Activated naive CD4-positive, alpha-beta T cell (primary cell): ENCODE measurements around the gene NXPH4.

Source experiments
- DNase-seq, 4 experiments: peaks; one replicate each; lab custom pipeline; 2025; lab: John Stamatoyannopoulos, UW

Gene NXPH4

GRCh38 chr12:57203791-57204190 is 12.8 kb upstream of the NXPH4 start:
- DNase-seq, result no peak

- no peak for DNase-seq
These were observed 12.1 kb upstream of the NXPH4 start for GRCh38 chr12:57204454-57204853.

GRCh38 chr12:57205186-57205585 is 11.4 kb upstream of the NXPH4 start:
- DNase-seq, result no peak

- no peak for DNase-seq
These were observed 10.7 kb upstream of the NXPH4 start for GRCh38 chr12:57205931-57206330.

- DNase-seq, result no peak
These were observed 8.6 kb upstream of the NXPH4 start for GRCh38 chr12:57207731-57208630.

- no peak for DNase-seq
These were observed 7.8 kb upstream of the NXPH4 start for GRCh38 chr12:57208631-57209282.

GRCh38 chr12:57209916-57210315 is 6.7 kb upstream of the NXPH4 start:
- DNase-seq, result no peak

GRCh38 chr12:57210461-57210860 is 6.1 kb upstream of the NXPH4 start:
- no peak for DNase-seq

- DNase-seq, result no peak
These were observed 5.5 kb upstream of the NXPH4 start for GRCh38 chr12:57210926-57211692.

GRCh38 chr12:57211791-57212700 is 4.5 kb upstream of the NXPH4 start:
- DNase-seq, result no peak

- no peak for DNase-seq
These were observed 3.9 kb upstream of the NXPH4 start for GRCh38 chr12:57212701-57213057.

- peak; percentile 47 to 76 (median 68) for DNase-seq
These were observed 3.4 kb upstream of the NXPH4 start for GRCh38 chr12:57213058-57213715.

GRCh38 chr12:57213763-57214397 is 2.7 kb upstream of the NXPH4 start:
- DNase-seq, result no peak

- peak; percentile 19 to 54 (median 28) for DNase-seq
These were observed 2.2 kb upstream of the NXPH4 start for GRCh38 chr12:57214398-57214781.

GRCh38 chr12:57215065-57215464 is 1.5 kb upstream of the NXPH4 start:
- no peak for DNase-seq

GRCh38 chr12:57215668-57216013 is 953 bp upstream of the NXPH4 start:
- DNase-seq, result no peak

- no peak for DNase-seq
These were observed 606 bp downstream of the NXPH4 start for GRCh38 chr12:57216921-57217879.

- no peak for DNase-seq
These were observed 1.6 kb downstream of the NXPH4 start for GRCh38 chr12:57218030-57218853.
